NCI-H2107 (cell line): ENCODE measurements around the gene DCST1.

Experiments used
- DNase-seq: peaks from one replicate; lab custom pipeline; 2025; lab: John Stamatoyannopoulos, UW

Gene DCST1

GRCh38 chr1:155086856-155087535 is 53.4 kb downstream of the DCST1 start:
- no peak for DNase-seq

DNA sequence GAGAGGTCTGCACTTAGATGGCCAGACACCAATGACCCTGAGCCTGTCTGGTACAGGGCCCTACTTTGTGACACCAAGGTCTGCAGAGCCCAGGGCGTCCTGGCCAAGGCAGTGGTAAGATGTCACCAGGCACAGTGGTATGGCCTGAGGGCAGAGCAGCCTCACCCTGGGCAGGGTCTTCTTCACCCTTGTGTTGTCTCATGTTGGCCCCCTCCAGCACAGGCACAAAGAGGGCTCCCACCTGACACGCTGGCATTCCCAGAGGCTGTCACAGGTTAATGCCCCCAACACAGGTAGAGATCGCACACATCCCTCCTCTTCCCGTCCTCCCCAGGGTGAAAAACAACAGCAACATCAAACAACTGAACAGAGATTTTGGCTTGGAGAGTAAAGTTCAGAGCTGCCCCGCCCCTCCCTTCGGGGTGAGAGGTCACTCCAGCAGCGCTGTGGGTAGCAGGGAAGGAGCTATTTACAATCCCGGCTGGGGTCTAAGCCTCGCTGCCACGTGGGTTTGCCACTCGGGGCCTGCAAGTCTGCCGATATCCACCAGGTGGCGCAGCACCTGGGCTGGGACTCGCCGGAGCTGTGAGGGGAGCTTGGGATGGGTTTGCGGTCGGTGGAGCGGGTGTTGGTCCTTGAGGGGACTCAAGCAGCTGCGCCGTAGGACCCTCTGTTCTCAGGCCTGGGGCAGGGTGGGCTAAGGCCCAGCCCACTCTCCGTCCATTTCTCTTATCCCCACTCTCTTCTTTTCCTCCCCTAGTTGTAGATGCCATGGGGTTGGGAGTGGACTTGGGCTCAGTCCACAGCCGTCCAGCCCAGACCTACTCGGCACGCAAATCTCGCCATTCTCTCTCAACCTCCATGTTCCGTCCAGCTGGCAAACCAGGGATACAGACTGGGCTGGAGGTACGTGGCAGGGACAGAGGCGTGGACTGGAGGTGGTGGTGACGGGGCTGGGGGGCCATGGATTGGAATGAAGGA is 57.7 kb downstream of the DCST1 start:
- DNase-seq: peak; percentile 48

DNA sequence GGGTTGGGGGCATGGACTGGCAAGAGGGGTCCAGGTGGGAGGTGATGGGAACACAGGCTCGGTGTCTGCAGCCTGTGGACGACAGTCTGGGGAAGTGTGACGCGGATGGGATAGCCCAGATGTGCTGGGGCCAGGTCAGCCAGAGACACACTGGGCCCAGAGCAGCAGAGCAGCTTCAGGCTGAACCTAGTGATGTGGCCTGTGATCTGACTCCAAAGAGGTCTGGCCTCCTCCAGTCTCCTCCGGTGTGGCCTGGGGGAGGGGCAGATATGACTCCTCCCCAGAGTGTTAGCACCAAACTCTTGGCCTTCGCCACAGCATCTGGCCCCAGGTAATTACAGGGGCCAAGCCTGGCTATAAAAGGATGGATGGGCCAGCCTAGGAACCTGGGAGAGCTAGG is 58.5 kb downstream of the DCST1 start:
- no peak for DNase-seq

DNA sequence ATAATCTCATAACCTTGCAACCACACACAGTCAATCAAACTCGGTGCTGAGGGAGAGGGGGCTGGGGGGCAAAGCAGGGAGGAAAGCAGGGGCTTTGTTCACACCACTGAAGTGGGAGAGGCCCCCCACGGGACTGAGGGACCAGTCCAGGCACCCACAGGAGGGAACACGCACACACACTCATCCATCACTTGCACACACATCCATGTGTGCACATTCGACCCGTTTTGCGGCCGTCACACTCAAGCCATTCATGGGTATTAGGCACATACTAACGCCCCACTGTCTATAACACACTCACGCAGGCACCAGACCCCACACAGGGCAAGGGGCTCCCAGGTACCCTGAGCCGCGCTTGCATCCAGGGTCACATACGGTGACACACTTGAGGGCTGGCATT is 59.0 kb downstream of the DCST1 start:
- DNase-seq: no peak

DNA sequence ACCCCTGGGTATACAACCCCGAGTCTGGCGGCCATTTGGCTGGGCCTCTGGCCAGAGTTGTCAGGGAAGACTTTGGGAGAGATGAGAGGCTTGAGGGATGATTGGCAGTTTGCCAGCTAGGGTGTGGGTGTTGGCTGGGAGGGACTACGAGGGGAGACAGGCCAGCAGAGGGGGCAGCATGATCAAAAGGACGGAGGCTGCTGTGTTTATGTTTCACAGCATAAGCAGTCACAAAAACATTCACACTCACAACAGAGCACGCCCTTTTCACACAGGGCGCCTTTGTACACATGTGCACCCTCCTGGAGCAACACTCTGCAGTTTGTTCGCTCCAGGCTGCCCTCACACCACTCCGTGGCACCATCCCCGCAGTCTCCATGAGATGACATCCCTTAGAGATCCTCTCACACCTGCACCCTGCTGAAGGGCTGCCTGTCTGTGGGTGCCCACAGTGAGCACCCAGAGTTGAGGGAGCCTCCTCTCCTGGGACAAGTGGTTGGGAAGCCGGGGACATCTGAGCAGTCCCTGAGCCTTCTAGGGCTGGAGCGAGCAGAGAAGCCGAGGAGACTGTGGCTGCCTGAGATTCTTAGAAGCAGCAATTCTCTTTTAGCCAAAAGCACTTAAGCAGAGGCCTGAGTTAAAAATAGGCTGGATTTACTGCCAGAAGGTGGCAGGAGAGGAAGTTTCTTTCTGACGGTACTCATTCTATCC is 60.4 kb downstream of the DCST1 start:
- DNase-seq: no peak

DNA sequence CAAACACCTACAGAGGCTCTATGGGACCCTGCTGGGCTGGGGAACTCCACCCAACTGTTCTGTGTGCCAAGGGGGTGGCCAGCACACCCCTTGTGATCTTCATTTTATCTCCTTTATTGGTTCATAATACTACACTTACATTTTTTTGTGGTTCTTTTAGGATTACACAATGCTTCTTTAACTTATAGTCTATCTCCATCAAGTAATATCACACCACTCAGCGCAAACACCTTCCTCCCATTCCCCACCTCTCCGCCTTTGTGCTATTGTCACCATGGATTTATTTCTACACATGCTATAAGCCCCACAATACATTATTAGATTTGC is 61.0 kb downstream of the DCST1 start:
- DNase-seq: no peak

DNA sequence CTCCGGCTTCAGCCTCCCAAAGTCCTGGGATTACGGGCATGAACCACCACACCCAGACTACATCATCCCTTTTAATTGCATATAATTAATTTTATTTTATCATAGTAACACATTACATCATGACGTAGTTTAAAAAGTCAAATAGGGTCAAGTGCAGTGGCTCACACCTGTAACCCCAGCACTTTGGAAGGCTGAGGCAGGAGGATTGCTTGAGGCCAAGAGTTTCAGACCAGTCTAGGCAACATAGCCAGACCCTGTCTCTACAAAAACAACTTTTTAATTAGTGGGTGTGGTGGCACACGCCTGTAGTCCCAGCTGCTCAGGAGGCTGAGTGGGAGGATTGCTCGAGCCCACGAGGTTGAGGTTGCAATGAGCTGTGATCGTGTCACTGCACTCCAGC is 65.7 kb downstream of the DCST1 start:
- DNase-seq: no peak
